ENCODE measurements around the gene NPDC1. TPM values are rescaled to one million over a fixed set of nuclear protein-coding genes. Genes with fewer than 3 reads are reported as not detected.

NPDC1 gene
- total and polyA plus RNA-seq, 2 donors (not counting 1 experiment from before 2014, with no cell fraction given), result 0.17 to 0.19 TPM

DNA sequence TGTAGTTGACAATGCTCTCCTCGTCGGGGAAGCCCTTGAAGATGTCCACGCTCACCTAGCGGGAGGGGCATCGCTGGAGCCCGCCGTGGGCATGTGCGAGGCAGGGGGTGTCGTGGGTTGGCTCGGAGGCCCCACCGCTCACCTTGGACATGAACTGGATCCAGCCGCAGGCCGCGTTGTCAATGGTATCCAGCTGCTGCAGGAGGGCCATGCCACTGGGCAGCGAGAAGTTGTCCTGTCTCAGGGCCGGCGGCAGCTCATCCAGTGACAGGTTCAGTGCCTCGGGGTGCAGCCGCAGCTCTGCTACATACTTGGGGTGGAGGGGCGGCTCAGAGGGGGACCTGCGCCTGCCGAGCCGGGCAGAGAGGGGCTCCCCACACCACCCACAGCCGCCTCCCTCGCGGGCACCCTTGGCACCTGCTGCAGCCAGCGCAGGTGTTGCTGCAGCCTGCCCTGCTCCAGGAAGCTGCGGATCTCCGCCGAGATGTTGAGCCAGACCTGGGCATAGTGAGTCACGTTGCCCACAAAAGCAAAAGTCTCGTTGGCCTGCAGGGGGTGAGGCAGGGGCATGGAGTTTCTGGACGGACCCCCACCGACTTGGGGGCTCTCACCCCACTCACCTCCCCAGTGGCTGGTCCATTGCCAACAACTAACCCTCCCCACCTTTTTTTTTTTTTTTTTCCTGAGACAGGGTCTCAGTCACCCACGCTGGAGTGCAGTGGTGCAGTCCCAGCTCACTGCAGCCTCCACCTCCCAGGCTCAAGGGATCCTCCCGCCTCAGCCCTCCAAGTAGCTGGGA is 27.0 kb downstream of the NPDC1 start:
- H3K4me3 ChIP-seq (ENCODE audit: control extremely low read depth in 1 of 5, extremely low read depth in 1 of 5, insufficient read depth in 1 of 5, low read depth in 2 of 5, low read length in 4 of 5), result no peak overlapping the region
- no peak overlapping the region for H3K9ac ChIP-seq (ENCODE audit: low read length)
- Mint-ChIP-seq H3K27me3 (no peaks in the 10 kb centered on the region), H3K27ac (no peak overlapping the region), H3K9me3 (ENCODE audit: insufficient read depth) (no peaks in the 10 kb centered on the region), H3K4me1 (no peaks in the 10 kb centered on the region), H3K4me3 (no peak overlapping the region)
- H3K36me3 ChIP-seq (replicated peaks in 1 of 2; ENCODE audit: control extremely low read depth in 1 of 2, control insufficient read depth in 1 of 2, extremely low read depth in 1 of 2, insufficient read depth in 2 of 2, low read length in 1 of 2), result peaks cover 0 to 5% of the 10 kb centered on the region in 2 experiments
- H3K27me3 ChIP-seq (replicated peaks in 1 of 4; ENCODE audit: control extremely low read depth in 1 of 4, control insufficient read depth in 3 of 4, insufficient read depth in 4 of 4, low read length in 3 of 4), result no peaks in the 10 kb centered on the region
- POLR2A ChIA-PET, result no interaction called here
- TF ChIP-seq EZH2 (IDR thresholded peaks at IDR 0.05; ENCODE audit: borderline replicate concordance, insufficient read depth, low read depth, low read length, poor library complexity, severe bottlenecking), result no peak
- TF ChIP-seq, protein P1, sequence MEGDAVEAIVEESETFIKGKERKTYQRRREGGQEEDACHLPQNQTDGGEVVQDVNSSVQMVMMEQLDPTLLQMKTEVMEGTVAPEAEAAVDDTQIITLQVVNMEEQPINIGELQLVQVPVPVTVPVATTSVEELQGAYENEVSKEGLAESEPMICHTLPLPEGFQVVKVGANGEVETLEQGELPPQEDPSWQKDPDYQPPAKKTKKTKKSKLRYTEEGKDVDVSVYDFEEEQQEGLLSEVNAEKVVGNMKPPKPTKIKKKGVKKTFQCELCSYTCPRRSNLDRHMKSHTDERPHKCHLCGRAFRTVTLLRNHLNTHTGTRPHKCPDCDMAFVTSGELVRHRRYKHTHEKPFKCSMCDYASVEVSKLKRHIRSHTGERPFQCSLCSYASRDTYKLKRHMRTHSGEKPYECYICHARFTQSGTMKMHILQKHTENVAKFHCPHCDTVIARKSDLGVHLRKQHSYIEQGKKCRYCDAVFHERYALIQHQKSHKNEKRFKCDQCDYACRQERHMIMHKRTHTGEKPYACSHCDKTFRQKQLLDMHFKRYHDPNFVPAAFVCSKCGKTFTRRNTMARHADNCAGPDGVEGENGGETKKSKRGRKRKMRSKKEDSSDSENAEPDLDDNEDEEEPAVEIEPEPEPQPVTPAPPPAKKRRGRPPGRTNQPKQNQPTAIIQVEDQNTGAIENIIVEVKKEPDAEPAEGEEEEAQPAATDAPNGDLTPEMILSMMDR (IDR thresholded peaks at IDR 0.05), result no peak
- intact Hi-C loops (cut with micrococcal nuclease), result no loop called here
- H4K20me1 ChIP-seq (ENCODE audit: control insufficient read depth, insufficient read depth, low read length, poor library complexity, severe bottlenecking), result no peaks in the 10 kb centered on the region
- no peaks in the 10 kb centered on the region for H3K4me1 ChIP-seq (ENCODE audit: control insufficient read depth in 2 of 2, insufficient read depth in 2 of 2, low read length in 2 of 2)
- H2AFZ ChIP-seq (ENCODE audit: insufficient read depth, low read depth, low read length, poor library complexity, severe bottlenecking), result no peak overlapping the region
- CTCF ChIA-PET, result interaction anchor here (1.4 to 1.6 kb wide), 2 partner anchors 10 to 28 kb away, joined by 5 read pairs; no protein-coding TSS in a partner anchor
- DNase-seq (no peak), ATAC-seq (ENCODE audit: low read depth) (no peak)
- H3K4me2 ChIP-seq (replicated peaks; ENCODE audit: low read depth, low read length, poor library complexity, severe bottlenecking), result no peak overlapping the region
- H3K9me3 ChIP-seq (ENCODE audit: control extremely low read depth in 1 of 3, control insufficient read depth in 2 of 3, insufficient read depth in 1 of 3, low read length in 2 of 3), result peaks cover 0 to 9% (median 0%) of the 10 kb centered on the region in 3 donors
- H3K79me2 ChIP-seq (ENCODE audit: control insufficient read depth, insufficient read depth, low read length), result no peaks in the 10 kb centered on the region
- H3K27ac ChIP-seq (ENCODE audit: low read length in 2 of 2), result no peak overlapping the region
- 92% methylated on average over 32 of the region's 36 CpGs for WGBS (ENCODE audit: insufficient coverage)

Data from B cell (primary cell).